LoVo (cell line): ENCODE results near the gene NTF3.

Source experiments
- DNase-seq: peaks from one replicate; pipeline ENCODE4 v3.0.0-alpha.2; 2016; ENCODE audit warnings: low spot score

NTF3 gene

DNA sequence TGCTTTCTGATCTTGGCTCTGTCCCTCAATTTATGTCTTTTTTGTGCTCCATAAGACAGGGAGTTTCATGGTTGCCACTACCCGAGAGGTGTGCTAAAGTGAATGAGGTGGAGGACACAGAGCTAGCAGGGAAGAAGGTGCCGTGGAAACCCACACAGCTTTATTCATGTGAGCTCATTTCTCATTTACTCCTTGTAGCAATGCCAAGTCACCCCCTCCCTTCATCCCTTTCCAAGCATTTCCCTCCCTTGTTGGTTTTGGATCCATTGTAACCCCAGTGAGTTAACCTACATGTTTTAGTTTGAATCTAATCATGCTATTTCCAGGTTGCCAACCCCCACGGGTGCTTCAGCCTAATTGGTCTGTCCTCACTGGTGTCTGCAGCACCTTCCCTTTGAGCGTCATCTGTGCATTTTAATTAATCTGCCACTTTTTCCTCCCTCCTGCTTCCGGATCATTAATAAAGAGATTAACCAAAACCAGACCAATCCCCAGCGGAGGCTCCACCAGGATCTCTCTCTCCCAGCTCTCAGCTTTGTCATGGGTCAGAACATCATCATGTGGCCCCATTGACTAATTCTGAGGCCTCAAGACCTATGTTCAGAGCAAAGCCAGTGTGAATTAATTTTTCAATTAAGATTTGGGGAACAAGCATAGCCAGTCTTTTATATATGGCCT lies 56.2 kb downstream of the NTF3 start:
- no peak for DNase-seq

DNA sequence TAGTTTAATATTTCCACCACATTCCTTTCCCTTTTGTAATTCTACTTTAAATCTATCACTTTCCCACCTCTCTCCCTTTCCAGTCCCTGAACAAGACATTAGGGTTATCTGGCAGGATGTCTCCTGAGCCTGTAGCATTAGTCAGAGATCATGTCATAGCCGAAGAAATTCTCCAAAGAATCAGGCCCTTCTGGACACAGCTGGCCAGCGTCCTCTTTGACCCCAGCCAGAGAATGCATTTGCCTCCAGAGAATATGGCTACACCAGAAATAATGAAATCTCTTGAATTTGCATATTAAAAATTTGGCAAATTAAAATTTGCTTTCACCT lies 56.7 kb downstream of the NTF3 start:
- DNase-seq: no peak

DNA sequence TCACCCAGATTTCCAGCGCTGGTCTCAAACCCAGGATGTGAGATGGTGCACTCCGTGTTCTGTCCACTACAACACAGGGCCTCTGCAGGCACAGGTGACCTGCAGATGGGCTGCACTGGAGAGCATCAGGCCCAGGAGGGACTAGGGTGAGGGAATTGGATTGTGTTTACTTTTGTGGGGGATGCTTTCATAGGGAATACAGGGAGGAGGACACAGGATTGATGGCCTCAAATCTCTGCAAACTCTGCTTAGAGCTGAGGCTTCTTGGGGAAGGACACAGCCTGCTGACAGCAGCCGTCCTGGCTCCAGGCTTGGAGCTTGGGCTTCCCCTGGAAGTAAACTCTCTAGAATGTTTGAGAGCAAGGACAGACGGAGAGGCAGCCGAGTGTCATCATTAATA lies 57.1 kb downstream of the NTF3 start:
- no peak for DNase-seq

DNA sequence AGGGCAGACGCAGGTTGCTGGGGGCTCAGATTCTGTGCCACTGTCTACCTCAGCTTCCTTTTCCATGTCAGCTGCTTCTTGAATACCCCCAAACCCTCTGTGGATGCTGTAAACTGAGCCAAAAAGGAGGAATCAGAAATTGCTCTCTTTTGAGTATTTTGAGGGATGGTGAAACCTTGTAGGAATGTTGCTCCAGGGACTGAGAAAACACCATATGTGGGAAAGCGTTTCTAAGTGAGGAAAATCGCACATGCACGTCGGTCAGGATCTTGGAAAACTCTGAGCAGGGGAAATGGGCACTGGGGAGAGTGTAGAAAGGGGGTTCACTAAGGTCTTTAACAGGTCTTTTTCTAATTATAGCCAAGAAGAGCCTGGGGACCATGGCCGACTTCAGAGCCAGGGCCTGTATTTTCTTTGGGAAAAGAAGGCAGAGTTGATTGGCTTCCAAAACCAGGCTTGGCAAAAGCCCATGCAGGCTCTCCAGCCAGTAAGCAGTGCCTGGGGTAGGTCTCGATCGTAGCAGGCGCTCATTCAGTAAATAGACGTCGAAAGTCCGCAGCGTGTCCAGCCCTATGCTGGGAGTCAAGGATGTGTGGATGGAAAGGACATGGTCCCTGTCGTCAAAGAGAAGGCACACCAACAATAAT lies 58.0 kb downstream of the NTF3 start:
- DNase-seq: no peak

DNA sequence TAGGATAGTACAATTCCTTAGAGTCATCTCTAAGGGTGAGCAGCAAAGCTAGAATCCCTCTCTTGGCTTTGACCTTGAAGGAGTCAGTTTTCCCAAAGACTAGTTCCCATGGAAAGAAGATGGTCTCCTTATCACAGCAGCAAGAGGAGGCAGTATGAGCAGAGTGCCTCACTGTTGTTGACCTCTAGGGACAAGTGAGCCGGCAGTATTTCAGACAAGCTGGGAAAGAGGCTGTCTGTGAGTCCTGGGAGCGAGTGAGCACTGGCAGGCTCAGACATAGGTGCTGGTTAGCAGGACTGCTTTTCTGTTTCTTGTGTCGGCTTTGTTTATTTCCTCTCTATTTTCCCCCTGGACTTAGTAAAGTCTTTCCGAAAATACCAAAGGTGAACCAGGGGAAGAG lies 60.7 kb downstream of the NTF3 start:
- no peak for DNase-seq

DNA sequence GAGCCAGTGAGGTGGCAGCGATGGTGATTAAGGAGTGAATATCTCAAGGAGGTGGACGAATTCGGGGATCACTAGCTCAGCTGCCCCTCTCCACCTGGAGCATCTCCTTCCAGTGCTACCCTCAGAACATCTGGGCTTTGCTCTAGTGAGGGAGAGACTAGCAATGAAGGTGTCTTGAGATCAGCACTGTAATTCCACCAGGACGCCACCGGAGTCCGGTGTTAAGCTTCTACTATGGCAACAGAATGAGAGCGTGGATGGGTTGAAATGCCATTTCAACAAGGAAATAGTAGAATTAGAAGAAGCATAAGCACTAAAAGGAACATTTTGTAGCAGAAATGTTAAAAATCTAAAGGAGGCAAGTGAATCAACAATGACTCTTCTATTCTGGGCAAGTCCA lies 61.1 kb downstream of the NTF3 start:
- no peak for DNase-seq

DNA sequence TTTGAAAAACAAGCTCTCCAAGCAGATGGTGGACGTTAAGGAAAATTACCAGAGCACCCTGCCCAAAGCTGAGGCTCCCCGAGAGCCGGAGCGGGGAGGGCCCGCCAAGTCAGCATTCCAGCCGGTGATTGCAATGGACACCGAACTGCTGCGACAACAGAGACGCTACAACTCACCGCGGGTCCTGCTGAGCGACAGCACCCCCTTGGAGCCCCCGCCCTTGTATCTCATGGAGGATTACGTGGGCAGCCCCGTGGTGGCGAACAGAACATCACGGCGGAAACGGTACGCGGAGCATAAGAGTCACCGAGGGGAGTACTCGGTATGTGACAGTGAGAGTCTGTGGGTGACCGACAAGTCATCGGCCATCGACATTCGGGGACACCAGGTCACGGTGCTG lies 62.4 kb downstream of the NTF3 start:
- no peak for DNase-seq

DNA sequence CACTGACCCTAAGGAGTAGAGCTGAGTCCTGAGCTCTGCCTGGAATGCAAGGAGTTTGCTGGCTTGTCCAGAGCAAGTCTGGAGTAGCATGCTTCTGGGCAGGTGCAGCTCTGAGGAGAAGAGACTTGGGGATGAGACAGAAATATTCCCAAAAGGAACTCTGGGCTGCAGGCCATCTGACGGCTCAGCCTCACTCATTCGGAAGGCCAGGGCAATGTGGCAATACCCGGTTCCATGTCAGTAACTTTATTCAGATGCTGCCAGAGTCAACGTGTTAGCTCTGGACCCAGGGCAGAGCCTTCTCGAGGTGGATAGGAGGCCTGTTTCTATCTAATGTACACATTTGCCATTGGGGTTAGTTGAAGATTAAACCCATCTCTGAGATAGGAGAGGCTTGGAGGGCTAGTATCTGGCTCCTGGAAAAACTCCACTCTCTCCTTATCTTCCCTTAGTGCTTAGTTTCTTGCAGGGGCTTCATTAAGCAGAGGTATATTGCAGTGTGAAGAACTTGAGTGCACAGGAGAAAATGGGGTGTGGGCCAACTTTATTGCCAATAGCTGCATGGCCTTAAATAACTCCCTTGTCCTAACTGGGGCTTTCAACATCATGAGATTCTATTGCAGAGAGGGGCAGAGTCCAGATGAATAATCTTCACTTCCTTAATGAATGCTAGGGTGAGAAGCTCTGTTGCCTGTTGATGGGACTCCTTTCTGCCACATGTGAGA lies 65.6 kb downstream of the NTF3 start:
- DNase-seq: peak; percentile 33

DNA sequence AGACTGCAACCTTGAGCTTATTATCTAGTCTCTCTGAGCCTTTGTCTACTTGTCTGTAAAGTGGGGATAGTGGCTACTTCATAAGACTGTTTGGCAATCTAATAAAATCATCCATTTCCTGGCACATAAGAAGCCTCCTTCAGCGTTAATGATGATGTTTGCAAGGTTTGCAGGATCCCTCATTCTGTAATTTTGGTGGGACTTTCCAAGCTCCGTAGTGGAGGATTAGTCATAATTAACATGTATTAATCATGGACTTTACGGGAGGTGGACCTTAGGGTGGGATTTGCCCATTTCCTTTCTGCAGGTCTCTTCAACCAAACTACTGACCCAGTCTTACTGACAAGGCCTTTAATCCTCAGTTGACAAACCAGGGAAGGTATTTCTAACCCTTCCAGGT lies 66.2 kb downstream of the NTF3 start:
- no peak for DNase-seq

DNA sequence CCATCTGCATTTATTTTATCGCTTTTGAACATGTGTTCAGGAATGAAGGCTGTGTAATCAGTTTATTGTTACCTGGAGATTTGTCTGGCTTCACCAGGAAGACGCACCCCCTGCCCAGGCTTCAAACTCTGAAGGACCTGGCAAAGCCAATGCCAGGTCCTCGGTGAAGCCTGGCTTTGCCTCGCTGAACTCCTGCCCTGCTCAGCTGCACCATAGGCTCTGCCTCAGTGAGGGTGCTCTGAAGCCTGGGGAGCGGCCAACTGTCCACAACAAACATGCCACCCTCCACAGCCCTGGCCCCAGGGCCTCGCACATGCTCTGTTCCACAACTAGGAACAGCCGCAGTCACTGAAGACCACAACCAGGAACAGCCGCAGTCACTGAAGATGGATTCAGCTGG lies 66.9 kb downstream of the NTF3 start:
- no peak for DNase-seq

DNA sequence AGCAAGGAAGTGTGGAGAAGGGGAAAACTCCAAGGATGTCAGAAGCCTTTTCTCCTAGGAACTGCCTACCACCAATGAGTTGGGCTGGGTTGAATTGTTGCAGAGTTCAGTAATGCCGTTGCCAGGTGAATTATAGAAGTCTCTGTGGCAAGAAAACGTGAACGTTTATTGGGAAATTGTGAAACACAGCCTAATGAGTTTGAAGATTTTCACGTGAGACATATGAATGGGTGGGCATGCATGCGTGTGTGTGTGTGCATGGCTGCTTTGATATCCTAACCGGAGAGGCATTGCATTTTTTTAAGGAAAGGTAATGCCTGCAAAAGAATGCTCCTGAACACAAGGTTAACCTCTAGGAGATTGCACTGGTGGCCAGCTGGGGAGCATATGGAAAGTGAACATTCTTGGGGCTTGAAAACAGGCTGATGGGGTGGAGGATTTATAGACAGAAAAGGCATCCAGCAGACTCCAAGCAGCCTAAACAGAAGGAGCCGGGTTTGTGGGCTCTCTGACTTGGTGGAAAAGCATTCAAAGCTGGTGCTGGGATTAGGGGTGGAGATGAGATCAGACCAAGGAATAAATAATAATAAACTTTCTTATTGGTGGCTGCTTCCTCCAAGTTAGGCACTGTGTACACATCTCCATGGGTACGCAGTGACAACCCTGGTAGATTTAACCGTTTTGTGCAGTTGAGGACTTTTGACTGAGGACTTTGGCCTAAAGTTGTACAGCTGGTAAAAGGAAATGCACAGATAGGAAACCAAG lies 67.8 kb downstream of the NTF3 start:
- no peak for DNase-seq

DNA sequence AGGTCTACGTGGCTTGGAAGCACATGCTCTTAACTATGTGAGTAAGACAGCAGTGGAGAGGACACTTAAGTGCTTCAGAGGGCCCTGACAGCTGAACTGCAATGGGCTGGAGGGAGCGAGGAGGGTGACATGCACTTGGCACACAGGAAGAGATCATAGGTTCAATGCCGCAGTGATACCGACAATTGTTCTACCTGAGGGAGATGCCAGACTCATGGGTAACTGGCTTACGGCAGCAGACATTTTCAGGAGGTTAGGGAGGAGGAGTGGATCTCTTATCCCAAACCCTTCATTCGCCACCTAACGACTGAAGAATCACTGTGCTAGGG lies 68.4 kb downstream of the NTF3 start:
- DNase-seq: no peak

DNA sequence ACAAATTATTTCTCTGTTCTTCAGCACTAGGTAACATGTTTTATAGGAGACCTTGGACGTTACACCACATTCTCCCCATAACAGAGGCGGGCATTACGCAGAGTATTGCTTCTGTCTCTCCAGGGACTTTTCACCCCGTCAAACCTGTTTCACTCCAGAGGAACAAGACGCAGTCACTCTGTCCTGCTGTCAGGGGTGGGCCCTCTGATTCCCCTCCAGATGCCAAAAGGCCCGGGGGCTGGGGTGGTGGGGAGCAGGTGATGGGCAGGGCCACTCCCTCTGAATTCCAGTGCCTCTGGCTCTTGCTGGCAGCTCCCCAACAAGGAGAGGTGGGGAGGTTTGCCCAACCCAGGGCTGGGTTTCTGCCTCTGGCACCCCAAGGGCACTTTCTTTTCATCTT lies 71.9 kb downstream of the NTF3 start:
- peak; percentile 46 for DNase-seq

DNA sequence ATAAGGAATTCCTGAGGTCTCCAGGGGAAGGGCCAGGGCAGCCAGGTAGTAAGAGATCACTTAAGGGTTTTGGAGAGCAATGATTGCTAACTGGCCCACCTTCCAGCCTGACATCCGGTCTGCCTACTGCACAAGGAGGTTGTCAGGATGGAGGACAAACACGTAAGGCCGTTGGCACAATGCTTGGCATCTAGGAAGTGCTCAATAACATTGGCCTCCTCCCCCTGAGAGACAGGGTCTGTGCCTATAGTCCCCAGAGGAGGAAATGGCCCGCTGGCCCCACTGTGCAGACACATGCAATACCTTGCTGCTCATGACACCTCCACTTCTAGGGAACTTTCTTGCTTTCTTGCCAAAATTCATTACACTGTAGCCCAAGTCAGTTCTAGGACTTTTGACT lies 73.2 kb downstream of the NTF3 start:
- no peak for DNase-seq

DNA sequence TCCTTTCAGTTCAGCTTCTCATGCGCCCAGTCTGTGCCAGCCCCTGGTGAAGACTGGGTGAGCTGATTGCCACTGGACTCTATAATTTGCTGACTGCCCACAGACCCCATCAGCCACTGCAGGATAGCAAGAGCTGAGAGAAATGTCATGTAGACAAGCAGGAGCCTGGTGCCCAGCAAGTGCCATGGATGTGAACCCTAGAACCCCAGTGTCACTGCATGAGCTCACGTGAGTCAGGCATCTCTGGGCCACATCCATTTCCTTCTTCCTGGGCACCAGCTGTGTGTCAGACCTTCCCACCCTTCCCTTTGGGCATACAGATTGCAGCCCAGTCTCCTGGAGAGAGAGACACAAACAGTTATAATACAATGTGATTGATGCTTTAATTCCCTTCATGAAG lies 73.8 kb downstream of the NTF3 start:
- no peak for DNase-seq

DNA sequence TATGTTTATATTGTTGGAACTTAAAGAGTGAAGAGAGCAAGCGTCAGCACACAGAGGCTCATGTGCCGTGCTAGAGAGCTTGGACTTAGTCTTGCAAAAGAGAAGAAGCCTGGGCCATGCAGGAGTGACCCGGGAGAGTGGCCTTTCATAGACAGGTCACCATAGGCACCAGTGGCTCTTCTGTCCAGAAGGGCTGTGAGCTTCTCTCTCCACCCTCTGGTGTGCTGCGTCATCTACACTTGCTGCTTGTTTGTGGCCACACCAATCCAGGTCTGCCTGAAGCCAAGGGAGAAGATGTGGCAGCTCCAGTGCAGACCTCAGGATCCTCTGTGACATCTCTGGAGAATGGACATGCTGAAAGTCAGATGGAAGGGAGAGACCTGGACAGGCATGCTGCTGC lies 74.4 kb downstream of the NTF3 start:
- no peak for DNase-seq

DNA sequence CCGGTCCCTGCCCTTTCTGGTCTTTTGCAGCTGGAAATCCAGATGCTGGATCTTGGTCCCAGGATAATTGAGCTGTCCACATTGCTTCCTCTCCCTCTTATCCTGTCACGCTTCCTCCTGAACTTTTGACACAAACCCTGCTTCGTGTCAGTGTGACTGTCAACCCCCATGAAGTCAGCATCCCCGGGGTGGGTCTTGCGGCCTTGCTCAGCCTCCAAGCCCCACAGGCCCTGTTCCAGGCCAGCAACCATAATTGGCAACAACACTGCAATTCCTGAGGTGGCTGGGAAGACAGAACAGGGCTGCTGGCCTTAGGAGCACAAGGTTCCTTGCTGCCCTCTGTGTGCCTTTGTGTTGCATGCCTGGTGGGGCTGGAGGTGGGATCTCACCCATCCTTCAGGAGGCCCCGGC lies 74.9 kb downstream of the NTF3 start:
- no peak for DNase-seq

DNA sequence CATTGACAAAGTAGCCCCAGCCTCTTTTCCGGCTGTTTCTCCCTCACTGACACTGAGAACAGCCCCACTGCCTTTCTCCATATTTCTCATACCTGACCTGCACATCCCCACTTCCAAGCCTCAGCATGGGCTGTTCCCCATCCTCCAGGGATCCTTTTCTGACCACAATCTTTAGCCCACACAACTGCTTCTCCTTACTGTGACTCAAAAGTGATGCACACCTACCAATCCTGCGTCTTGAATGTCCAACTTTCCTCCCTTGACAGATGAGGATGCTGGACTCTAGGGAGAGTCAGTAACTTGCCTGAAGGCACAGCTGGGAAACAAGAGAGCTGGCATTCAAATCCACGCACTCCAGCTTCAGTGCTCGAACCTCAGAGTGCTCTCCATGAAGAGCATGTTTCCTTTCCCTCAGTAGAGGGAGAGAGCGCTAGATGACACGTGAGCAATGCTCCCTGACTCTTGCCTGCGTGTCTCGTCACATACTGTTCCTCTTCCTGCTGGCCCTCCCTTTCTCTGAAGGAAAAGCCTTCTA lies 75.6 kb downstream of the NTF3 start:
- DNase-seq: no peak

DNA sequence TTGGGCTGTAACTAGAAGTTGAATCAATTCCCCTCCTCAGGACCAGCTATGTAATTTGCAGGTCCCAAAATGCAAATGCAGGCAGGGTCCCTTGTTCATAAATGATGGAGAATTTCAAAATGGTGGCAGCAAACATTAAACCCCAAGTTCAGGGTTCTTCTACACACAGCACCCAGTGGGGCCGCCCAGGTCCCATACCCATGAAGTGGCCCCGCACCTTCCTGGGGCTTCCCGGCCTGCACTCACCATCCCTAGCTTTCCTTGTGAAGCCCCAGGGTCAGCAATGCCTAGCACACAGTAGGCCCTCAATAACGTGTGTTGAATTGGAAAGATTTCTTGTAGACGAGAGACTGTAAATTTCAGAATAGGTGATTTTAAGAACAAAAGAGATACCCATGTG lies 76.0 kb downstream of the NTF3 start:
- no peak for DNase-seq

DNA sequence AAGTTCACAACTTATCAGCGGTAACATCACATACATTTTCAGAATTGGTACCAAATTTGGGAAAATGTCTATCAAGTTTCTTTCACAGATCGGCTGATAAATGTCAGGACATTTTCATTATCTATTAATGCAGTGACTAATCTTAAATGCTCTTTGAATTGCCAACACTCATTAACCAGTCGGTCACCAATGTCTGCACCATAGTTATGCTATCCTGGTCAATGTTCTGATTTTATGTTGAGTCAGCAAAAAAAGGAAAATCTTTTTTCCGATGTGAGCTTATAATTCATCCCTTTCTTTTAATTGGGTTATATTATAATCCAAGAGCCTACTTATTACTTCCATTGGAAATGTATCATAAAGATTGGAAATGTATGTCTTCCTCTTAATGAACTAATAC lies 77.2 kb downstream of the NTF3 start:
- DNase-seq: no peak

DNA sequence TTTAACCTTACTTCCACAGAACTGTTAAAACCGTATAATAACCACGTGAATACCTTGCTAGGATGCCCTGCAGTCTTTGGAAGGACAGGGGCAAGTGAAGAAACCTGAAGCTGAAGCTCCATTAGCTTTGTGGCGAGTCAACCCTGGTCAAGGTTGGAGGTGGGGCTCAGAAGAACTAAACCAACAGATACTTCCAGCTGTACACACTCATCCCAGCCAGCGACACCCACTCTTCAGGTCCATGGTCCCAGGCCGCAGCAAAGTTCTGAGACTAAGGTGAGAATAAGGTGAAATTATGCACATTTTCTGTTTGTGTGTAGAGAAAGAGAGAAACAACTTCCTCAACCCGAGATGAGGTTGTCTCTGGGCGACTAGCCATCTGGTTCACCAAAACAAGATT lies 77.6 kb downstream of the NTF3 start:
- no peak for DNase-seq

DNA sequence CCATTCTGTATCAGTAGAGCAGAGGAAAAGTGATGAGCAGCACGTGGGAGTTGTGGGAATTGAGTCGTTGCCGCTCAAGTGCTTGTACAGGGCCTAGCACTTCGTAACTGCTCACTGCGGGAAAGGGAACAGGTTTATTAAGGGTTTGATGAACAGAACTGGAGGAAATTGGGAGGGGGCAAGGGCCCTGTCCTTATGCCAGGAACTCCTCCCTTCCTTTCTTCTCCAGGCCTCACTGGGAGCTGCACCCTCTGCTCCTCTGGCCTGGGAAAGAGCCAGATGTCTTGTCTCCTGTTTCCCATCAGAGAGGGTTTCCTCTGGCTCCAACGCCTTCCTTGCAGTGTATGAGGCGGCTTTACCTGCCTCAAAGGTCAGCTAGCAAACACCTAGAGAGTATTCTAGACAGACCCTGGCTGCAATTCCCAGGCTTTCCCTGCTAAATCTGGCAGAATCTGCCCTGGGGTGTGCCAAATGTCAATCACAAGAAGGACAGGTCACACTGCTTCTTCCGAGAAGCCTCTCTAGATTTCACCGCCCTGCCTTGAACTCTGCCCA lies 78.4 kb downstream of the NTF3 start:
- DNase-seq: no peak

DNA sequence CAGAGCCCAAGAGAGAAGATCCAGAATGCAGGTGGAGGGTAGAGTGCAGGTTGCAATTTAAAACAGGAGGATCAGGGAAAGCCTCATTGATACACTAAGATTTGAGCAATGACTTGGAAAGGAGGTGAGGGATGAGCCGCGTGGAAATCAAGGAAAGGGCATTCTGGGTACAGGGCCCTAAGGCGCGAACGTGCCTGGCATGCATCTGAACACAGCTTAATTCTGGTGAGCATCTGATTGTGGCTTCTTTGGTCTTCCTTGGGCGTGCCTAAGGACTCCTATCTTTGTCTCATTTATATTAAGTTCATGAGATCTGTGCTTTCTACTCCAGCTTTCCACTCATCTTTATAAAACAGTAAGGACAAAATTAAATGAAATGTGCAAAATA lies 79.3 kb downstream of the NTF3 start:
- no peak for DNase-seq
